ENCODE data around the gene GPR161. TPM values are rescaled to one million over a fixed set of nuclear protein-coding genes. Genes with fewer than 3 reads are reported as not detected.
"Not testable (repeated sequence)": the region's sequence is repeated elsewhere in the genome, so short reads cannot be mapped to it uniquely, and the experiment has no call there.

The GPR161 gene
- 10 to 100 TPM; 17.3 to 20.6 TPM for total RNA-seq
- polyA plus RNA-seq (ENCODE audit: insufficient read length in 2 of 2): 10 to 100 TPM; 22.0 to 22.7 TPM
- long read RNA-seq, donor 1: 0 reads
- long read RNA-seq, donor 2: 0 reads
- long read RNA-seq, donor 3: 0 reads
- long read RNA-seq, donor 4, partial matches to known transcripts: 0 of 1 reads
- long read RNA-seq, donor 4, other reads (novel, unspliced or antisense): 0 of 1 reads

GRCh38 chr1:168136709-168137514 is at the start of gene GPR161:
Gene GPR161, minus strand, starts transcription at chr1:168136930. Its CDS starts 32,080 bp downstream, at chr1:168104850.
- peak within 1 kb of the TSS; percentile 86 for H3K27ac ChIP-seq (ENCODE audit: low read depth, low read length)
- no peaks in the 10 kb centered on the region for H3K36me3 ChIP-seq (ENCODE audit: control insufficient read depth, insufficient read depth, low read length)
- WGBS (ENCODE audit: insufficient coverage): under 1% methylated on average over 61 of the region's 86 CpGs
- DNase-seq (ENCODE audit: low read depth in 4 of 6, low spot score in 6 of 6): peak in 3 of 6 donors; percentile 38 to 86 (median 84)
- peak within 1 kb of the TSS; percentile 80 for H3K4me3 ChIP-seq (ENCODE audit: low read depth, low read length)
- H3K4me1 ChIP-seq (ENCODE audit: control insufficient read depth, insufficient read depth, low read length): peaks cover 16% of the 10 kb centered on the region
- H3K9me3 ChIP-seq (ENCODE audit: control insufficient read depth, insufficient read depth, low read length): no peaks in the 10 kb centered on the region
- H3K27me3 ChIP-seq (ENCODE audit: control insufficient read depth, insufficient read depth, low read length): no peaks in the 10 kb centered on the region

GRCh38 chr1:168181063-168181720 is 44.5 kb upstream of the GPR161 start:
- H3K27me3 ChIP-seq (ENCODE audit: control insufficient read depth, insufficient read depth, low read length); DNase-seq (ENCODE audit: low read depth in 4 of 6, low spot score in 6 of 6); H3K36me3 ChIP-seq (ENCODE audit: control insufficient read depth, insufficient read depth, low read length); H3K27ac ChIP-seq (ENCODE audit: low read depth, low read length); H3K4me3 ChIP-seq (ENCODE audit: low read depth, low read length); H3K4me1 ChIP-seq (ENCODE audit: control insufficient read depth, insufficient read depth, low read length); H3K9me3 ChIP-seq (ENCODE audit: control insufficient read depth, insufficient read depth, low read length): not testable (repeated sequence)
- 100% methylated on average over 2 of the region's 15 CpGs for WGBS (ENCODE audit: insufficient coverage)

GRCh38 chr1:168180148-168180524 is 43.4 kb upstream of the GPR161 start:
- 70% methylated on average over 2 of the region's 2 CpGs for WGBS (ENCODE audit: insufficient coverage)
- H3K4me3 ChIP-seq (ENCODE audit: low read depth, low read length): peak overlapping the region; percentile 97
- H3K27ac ChIP-seq (ENCODE audit: low read depth, low read length): peak overlapping the region; percentile 96
- H3K27me3 ChIP-seq (ENCODE audit: control insufficient read depth, insufficient read depth, low read length): no peaks in the 10 kb centered on the region
- no peaks in the 10 kb centered on the region for H3K36me3 ChIP-seq (ENCODE audit: control insufficient read depth, insufficient read depth, low read length)
- H3K9me3 ChIP-seq (ENCODE audit: control insufficient read depth, insufficient read depth, low read length): no peaks in the 10 kb centered on the region
- DNase-seq (ENCODE audit: low read depth in 4 of 6, low spot score in 6 of 6): no peak
- H3K4me1 ChIP-seq (ENCODE audit: control insufficient read depth, insufficient read depth, low read length): peaks cover 2% of the 10 kb centered on the region

GRCh38 chr1:168179438-168180147 is 42.9 kb upstream of the GPR161 start:
- H3K9me3 ChIP-seq (ENCODE audit: control insufficient read depth, insufficient read depth, low read length): no peaks in the 10 kb centered on the region
- WGBS (ENCODE audit: insufficient coverage): 7% methylated on average over 19 of the region's 20 CpGs
- DNase-seq (ENCODE audit: low read depth in 4 of 6, low spot score in 6 of 6): peak in 4 of 6 donors; percentile 1 to 60 (median 42)

GRCh38 chr1:168178638-168179437 is 42.1 kb upstream of the GPR161 start, which contains the start of gene TIPRL:
Gene TIPRL, plus strand, starts transcription at chr1:168178962. Its CDS starts 116 bp downstream, at chr1:168179078.
- peaks cover 2% of the 10 kb centered on the region for H3K4me1 ChIP-seq (ENCODE audit: control insufficient read depth, insufficient read depth, low read length)
- no peaks in the 10 kb centered on the region for H3K27me3 ChIP-seq (ENCODE audit: control insufficient read depth, insufficient read depth, low read length)
- H3K27ac ChIP-seq (ENCODE audit: low read depth, low read length): peak within 1 kb of the TSS; percentile 96
- H3K9me3 ChIP-seq (ENCODE audit: control insufficient read depth, insufficient read depth, low read length): no peaks in the 10 kb centered on the region
- no peaks in the 10 kb centered on the region for H3K36me3 ChIP-seq (ENCODE audit: control insufficient read depth, insufficient read depth, low read length)
- 0% methylated on average over 50 of the region's 56 CpGs for WGBS (ENCODE audit: insufficient coverage)
- H3K4me3 ChIP-seq (ENCODE audit: low read depth, low read length): peak within 1 kb of the TSS; percentile 97
- DNase-seq (ENCODE audit: low read depth in 4 of 6, low spot score in 6 of 6): peak; percentile 90 to 99 (median 94)

More at GRCh38 chr1:168179438-168180147, 42.9 kb upstream of the GPR161 start:
- Histone ChIP-seq H3K27me3 (ENCODE audit: control insufficient read depth, insufficient read depth, low read length) (no peaks in the 10 kb centered on the region), H3K4me3 (ENCODE audit: low read depth, low read length) (peak overlapping the region; percentile 97), H3K36me3 (ENCODE audit: control insufficient read depth, insufficient read depth, low read length) (no peaks in the 10 kb centered on the region), H3K4me1 (ENCODE audit: control insufficient read depth, insufficient read depth, low read length) (peaks cover 2% of the 10 kb centered on the region), H3K27ac (ENCODE audit: low read depth, low read length) (peak overlapping the region; percentile 96)

GRCh38 chr1:168178227-168178637 is 41.5 kb upstream of the GPR161 start:
- 40% methylated on average over 2 of the region's 5 CpGs for WGBS (ENCODE audit: insufficient coverage)
- H3K27me3 ChIP-seq (ENCODE audit: control insufficient read depth, insufficient read depth, low read length): no peaks in the 10 kb centered on the region
- H3K9me3 ChIP-seq (ENCODE audit: control insufficient read depth, insufficient read depth, low read length): no peaks in the 10 kb centered on the region
- no peaks in the 10 kb centered on the region for H3K36me3 ChIP-seq (ENCODE audit: control insufficient read depth, insufficient read depth, low read length)
- peak overlapping the region; percentile 96 for H3K27ac ChIP-seq (ENCODE audit: low read depth, low read length)
- peak overlapping the region; percentile 97 for H3K4me3 ChIP-seq (ENCODE audit: low read depth, low read length)
- DNase-seq (ENCODE audit: low read depth in 4 of 6, low spot score in 6 of 6): no peak
- peaks cover 2% of the 10 kb centered on the region for H3K4me1 ChIP-seq (ENCODE audit: control insufficient read depth, insufficient read depth, low read length)

GRCh38 chr1:168172250-168172915 is 35.7 kb upstream of the GPR161 start:
- WGBS (ENCODE audit: insufficient coverage): 90% methylated on average over 2 of the region's 3 CpGs
- Histone ChIP-seq H3K27me3 (ENCODE audit: control insufficient read depth, insufficient read depth, low read length) (no peaks in the 10 kb centered on the region), H3K4me3 (ENCODE audit: low read depth, low read length) (no peak overlapping the region), H3K36me3 (ENCODE audit: control insufficient read depth, insufficient read depth, low read length) (no peaks in the 10 kb centered on the region), H3K4me1 (ENCODE audit: control insufficient read depth, insufficient read depth, low read length) (no peaks in the 10 kb centered on the region), H3K27ac (ENCODE audit: low read depth, low read length) (no peak overlapping the region), H3K9me3 (ENCODE audit: control insufficient read depth, insufficient read depth, low read length) (no peaks in the 10 kb centered on the region)
- DNase-seq (ENCODE audit: low read depth in 4 of 6, low spot score in 6 of 6): no peak

GRCh38 chr1:168170564-168171508 is 34.1 kb upstream of the GPR161 start:
- no peaks in the 10 kb centered on the region for H3K36me3 ChIP-seq (ENCODE audit: control insufficient read depth, insufficient read depth, low read length)
- H3K27me3 ChIP-seq (ENCODE audit: control insufficient read depth, insufficient read depth, low read length): no peaks in the 10 kb centered on the region
- H3K4me3 ChIP-seq (ENCODE audit: low read depth, low read length): no peak overlapping the region
- H3K4me1 ChIP-seq (ENCODE audit: control insufficient read depth, insufficient read depth, low read length): no peaks in the 10 kb centered on the region
- no peaks in the 10 kb centered on the region for H3K9me3 ChIP-seq (ENCODE audit: control insufficient read depth, insufficient read depth, low read length)
- H3K27ac ChIP-seq (ENCODE audit: low read depth, low read length): no peak overlapping the region
- WGBS (ENCODE audit: insufficient coverage): 71% methylated on average over 2 of the region's 7 CpGs
- DNase-seq (ENCODE audit: low read depth in 4 of 6, low spot score in 6 of 6): no peak
